CD4-positive, alpha-beta T cell treated with Interleukin-17A for 4 hours (primary cell): ENCODE data around the gene MS4A10.

Source experiments
- DNase-seq: peaks from one replicate; pipeline ENCODE4 v3.0.0-alpha.2; 2020; ENCODE audit warnings: mixed read lengths

MS4A10 gene

GRCh38 chr11:60830478-60831142, 45.5 kb downstream of the MS4A10 start:
- DNase-seq, result no peak

- DNase-seq, result peak; percentile 86
Observed at GRCh38 chr11:60831143-60831500, 46.0 kb downstream of the MS4A10 start.

DNA sequence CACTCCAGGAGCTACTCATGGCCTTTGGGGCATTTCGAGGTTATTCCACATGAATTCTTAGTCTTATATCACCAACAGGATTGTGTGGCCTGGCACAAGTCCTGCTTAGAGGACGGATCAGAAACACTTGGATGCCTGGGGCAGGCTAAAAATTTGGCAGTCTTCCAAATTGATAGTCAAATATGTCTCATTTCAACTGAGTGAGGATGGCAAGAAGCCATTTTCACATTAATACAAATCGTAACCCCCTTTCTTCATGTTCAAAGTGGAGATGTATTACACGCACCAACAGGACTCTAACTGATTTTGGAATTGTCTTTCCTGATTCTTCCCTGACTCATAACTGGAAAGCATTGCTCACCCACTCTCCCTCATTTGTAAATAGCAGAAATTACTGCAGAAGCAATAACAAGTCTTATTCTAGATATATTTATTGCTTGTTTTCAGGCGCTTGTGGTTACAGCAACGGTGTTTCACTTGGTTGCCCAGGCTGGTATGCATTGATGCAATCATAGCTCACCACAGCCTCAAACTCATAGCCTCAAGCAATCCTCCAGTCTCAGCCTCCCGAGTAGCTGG, 46.5 kb downstream of the MS4A10 start:
- no peak for DNase-seq

DNA sequence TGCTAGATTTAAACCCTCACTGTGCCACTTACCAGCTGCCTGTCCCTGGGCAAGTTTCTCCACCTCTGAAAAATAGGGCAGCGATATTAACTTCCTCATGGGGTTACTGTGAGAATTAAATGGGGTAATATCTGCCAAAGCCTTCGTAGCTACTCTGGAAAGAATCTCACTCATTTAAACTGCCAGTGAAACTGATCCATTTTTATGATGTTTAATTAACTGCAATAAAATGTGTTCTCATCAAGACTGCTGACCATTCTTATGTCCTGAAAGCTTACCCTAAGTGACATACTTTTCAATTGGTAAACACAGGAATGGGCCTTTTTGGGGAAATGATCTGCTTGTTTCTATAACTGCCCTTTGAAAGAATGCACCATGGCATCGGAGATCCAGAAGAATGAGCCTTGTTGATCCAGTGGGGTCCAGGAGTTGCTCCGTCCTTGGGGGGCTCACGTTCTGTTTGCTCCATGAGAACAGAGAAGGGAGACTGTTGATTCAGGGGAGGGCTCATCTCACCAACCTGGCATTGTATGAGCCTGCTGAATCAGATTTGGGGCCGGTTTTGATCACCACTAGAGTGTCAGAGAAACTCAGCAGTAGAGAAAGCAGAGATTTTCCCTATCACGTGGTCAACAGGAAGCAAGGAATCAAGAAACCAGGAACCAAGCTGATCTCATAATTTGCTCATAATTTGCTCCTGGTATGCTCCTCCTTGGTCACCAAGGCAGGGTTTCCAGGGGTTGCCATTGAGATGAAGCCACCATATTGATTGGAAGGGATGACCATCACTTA, 49.8 kb downstream of the MS4A10 start:
- no peak for DNase-seq

- no peak for DNase-seq
Observed at GRCh38 chr11:60835534-60835846, 50.4 kb downstream of the MS4A10 start.

GRCh38 chr11:60836866-60837515, 51.9 kb downstream of the MS4A10 start:
- DNase-seq, result no peak

- DNase-seq, result no peak
Observed at GRCh38 chr11:60838132-60838531, 53.0 kb downstream of the MS4A10 start.

DNA sequence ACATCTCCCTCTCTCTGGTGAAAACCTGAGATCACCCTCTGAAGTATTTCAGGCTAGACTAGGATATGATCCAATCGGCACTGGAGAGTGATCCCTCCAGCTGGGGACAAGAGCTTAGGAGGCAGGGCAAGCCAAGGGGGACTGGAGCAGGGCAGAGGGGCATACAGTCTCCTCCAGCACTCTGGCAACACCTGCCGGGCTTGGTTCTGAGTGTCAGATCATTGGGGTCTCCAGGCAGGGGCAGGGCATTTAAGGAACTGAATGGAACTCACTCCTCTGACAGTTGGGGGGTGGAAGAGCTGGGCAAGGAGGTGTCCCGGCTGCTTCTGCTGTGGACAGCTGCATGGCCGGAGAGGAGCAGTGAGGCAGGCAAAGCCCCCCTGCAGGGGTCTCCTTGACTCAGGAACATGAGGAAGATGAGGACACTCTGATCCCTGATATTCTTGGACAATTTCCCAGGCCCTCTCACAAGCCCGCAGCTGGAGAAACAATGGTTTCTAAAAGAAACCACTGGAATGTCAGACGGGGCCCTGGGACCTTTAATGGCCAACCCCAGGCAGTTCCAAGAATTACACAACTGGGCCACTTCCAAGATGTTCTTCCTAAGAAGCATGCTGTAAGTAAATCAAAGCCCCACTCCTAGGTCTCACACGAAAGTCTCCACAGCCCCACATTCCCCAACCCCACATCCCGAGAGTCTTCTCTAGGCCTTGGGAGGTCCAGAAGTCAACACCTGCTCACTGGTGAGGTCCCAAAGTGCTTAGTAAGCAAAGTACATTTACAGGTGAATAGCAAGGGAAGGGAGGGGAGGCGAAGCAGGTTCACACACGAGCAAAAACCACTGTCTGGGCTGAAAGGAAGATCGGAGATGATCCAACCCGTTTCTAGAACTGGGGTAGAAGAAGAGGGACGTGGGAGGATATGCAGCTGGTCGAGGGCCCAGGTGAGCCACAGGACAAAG, 55.6 kb downstream of the MS4A10 start:
- no peak for DNase-seq

DNA sequence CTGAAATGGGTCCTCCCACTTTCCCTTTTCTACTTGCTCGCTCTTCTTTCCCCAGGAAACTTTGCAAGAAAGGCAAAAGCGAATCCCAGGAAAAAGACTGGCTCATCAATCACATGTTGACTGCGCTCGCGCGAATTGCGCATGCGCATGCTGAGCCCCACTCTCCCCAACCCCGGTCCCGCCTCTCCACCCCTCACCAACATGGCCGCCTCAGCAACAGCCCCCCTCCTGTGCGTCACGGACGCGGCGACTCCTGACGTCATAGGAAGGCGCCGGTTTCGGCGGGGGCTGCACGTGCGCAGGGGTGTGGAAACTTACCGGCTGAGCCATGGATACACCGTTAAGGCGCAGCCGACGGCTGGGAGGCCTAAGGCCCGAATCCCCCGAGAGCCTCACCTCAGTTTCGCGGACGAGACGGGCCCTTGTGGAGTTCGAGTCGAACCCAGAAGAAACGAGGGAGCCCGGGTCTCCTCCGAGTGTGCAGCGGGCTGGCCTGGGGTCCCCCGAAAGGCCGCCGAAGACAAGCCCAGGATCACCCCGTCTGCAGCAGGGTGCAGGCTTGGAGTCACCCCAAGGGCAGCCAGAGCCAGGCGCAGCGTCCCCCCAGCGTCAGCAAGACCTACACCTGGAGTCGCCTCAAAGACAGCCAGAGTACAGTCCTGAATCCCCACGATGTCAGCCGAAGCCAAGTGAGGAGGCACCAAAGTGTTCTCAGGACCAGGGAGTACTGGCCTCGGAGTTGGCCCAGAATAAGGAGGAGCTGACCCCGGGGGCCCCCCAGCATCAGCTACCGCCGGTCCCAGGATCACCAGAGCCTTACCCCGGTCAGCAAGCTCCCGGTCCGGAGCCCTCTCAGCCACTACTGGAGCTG, 56.9 kb downstream of the MS4A10 start, which contains the start of gene CCDC86:
Gene CCDC86, plus strand, starts transcription at position 317 of the 871 bp plus-strand sequence. Its CDS starts 12 bp downstream, at position 329.
- peak; percentile 96 for DNase-seq

DNA sequence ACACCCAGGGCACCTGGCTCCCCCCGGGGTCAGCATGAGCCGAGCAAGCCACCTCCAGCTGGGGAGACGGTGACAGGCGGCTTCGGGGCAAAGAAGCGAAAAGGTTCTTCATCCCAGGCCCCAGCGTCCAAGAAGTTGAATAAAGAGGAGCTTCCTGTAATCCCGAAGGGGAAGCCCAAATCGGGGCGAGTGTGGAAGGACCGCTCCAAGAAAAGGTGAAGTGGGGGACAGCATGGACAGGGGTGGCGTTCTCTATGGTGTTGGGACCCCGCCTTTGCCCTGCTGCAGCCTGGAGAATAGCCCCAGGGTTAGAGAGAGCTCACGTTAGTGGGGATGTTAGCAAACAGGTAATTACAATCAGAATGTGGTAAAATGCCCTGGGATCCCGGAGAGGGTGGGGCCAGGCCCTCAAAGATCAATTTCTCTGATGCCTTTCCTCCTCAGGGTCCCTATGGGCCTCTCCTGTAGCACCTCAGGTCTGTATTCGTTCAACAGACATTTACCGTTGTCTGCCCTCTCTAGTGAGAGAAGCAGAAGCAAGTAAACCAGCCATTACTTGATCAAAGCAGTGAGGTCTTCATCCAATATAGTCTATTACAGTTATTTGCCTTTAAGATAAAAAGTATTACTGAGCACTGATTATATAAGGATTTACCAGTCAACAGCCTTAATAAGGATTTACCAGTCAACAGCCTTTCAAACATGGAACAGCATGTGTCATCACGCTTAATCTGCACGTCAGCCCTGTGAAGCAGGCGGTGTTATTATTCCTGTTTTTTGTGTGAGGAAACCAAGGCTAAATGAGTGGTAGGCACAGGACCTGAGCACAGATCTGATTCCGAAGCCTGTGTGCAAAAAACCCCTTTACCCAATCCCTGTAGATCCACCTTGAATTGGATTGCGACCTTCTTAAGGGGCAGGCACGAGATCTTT, 57.8 kb downstream of the MS4A10 start:
- no peak for DNase-seq

- DNase-seq, result no peak
Observed at GRCh38 chr11:60844045-60844869, 59.1 kb downstream of the MS4A10 start.

DNA sequence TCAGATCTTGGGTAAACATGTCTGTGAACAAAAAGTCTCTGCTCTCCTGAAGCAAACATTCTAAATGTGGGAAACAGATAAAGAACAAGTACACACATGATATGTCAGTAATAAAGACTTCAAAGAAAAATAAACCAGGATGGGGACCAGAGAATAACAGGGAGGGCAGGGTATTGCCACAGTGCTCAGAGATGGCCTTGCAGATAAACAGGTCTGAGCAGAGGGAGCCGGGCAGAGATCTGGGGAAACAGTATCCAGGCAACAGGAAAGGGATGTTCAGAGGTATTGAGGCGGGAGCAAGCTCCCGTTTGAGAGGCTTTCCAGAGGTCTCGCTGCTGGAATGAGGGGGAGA, 59.7 kb downstream of the MS4A10 start:
- no peak for DNase-seq

DNA sequence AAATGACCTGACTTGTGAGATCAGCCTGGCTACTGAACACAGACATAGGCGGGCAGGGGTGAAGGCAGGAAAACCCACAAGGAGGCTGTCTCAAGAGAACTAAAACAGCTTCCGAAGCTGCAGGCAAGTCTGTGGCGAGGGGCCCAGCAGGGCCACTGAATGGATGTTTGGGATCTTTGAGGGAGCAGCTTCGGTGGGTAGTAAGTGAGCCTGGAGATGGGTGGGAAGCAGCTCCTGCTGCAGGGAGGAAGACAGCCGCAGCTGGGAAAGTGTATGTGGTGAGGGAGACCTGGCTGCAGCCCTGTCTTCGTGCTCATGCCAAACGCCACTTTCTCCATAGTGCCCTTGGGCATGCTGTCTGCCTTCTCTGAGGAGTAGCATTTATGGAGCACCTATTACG, 60.2 kb downstream of the MS4A10 start:
- DNase-seq, result no peak

DNA sequence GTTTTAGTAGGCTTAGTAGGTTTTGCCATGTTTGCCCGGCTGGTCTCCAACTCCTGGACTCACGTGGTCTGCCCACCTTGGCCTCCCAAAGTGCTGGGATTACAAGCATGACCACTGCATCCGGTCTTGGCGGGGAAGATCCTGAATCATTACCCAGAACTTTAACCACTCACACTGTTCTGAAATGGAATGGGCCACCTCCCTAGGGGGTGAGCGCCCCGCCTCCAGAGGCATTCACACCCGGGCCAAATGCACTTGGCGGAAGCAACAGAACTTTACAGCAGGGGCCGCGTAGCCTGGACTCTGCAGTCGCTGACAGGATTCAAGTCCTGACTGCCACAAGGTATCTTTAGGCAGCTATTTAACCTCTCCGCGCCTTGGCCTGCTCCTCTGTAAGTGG, 62.1 kb downstream of the MS4A10 start:
- no peak for DNase-seq

DNA sequence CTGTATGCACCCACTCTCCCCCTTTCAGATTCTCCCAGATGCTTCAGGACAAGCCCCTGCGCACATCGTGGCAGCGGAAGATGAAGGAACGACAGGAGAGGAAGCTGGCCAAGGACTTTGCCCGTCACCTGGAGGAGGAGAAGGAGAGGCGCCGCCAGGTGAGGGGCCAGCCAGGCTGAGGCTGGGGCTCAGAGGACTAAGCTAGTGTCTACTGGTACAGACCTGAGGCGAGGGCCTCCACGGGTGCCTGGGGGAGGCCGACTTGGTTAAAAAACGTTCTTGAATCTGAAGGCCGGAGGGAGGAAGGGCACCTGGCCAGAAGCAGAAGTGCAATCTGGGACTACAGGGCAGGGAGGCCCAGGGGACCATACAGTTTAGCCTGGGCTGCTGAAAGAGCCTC, 62.8 kb downstream of the MS4A10 start:
- no peak for DNase-seq

DNA sequence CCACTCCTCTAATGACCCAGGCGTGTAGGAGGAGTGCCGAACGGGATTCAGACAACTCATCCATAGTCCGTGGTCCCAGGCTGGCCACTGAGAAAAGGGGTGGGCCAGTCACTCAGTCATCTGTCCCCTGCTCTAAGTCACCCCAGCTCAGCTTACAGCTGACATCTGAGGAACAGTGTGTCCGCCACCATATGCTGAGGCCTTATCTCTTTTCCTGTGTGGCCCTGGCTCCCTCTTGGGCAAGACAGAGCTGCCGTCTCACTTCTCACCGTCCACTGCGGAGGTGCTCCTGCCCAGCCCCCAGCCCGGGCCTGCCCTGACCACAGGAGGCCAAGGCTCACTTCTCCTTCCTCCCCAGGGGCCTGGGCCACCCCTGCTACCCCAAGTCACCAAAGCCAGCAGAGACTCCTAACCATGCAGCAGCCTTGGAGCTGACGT, 63.6 kb downstream of the MS4A10 start:
- no peak for DNase-seq

DNA sequence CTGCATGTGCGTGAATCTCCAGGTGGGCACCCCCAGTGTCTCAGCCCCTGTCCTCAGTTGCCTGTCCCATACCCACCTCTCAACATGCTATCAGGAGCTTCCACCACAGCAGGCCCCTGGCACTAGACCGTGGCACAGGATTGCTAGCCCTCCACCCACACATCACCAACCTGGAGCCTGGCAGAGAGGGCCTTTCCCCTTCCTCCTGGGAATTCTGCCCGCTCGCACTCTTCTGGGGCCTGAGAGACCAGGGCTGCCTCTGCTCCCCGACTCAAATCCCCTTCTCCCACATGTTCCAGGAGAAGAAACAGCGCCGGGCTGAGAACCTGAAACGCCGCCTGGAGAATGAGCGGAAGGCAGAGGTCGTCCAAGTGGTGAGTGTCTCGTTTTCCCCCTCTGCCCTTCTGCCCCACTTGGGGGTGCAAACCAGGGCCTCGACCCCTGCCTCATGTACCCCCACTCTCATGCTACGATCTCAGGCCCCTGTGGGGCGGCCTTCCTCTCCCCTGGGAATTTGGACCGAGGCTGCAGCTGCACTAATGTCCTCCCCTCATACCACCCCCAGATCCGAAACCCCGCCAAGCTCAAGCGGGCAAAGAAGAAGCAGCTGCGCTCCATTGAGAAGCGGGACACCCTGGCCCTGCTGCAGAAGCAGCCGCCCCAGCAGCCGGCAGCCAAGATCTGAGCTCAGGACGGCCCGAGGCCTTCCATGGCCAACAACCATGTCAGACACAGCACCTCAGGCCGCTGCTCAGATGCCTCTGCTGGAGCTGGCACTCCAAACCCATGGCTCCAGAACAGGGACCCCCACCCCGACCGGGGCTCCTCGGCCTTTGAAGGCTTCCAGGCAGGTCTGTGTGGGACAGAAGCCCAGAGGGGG, 64.7 kb downstream of the MS4A10 start:
- DNase-seq, result no peak
